Neural cell (in vitro differentiated cells): Measurements from ENCODE around the gene RPL26. TPM values are rescaled to one million over a fixed set of nuclear protein-coding genes. Genes with fewer than 3 reads are reported as not detected.

Source experiments
- H2AFZ ChIP-seq: fragments of 200-600, 300-800 bp; sonication (generic), shearing (Covaris generic); 2 replicates; pipeline ENCODE4 v1.6.0; 2014; ENCODE audit warnings: low read depth, mild to moderate bottlenecking, antibody characterized with exemption, low read length, moderate library complexity
- H3F3A ChIP-seq: fragments of 200-600 bp; shearing (Covaris generic); 2 replicates; pipeline ENCODE4 v1.6.1; 2016; ENCODE audit warnings: mild to moderate bottlenecking, moderate library complexity, mixed read lengths, antibody characterized with exemption, low read length; ENCODE audit not compliant: insufficient read depth, poor library complexity, severe bottlenecking
- H3K27ac ChIP-seq: fragments of 200-600, 300-800 bp; sonication (generic), shearing (Covaris generic); 2 replicates; pipeline ENCODE4 v1.5.1; 2014; ENCODE audit warnings: mild to moderate bottlenecking, low read length, moderate library complexity
- H3K27me3 ChIP-seq: fragments of 300-800, 200-600 bp; sonication (generic), shearing (Covaris generic); 2 replicates; pipeline ENCODE4 v1.6.0; 2014; ENCODE audit warnings: mild to moderate bottlenecking, low read depth, low read length, moderate library complexity; ENCODE audit not compliant: insufficient read depth
- H3K36me3 ChIP-seq: fragments of 300-800, 200-600 bp; sonication (generic), shearing (Covaris generic); 2 replicates; pipeline ENCODE4 v1.5.1; 2014; ENCODE audit warnings: mild to moderate bottlenecking, antibody characterized with exemption, low read length, moderate library complexity; ENCODE audit not compliant: insufficient read depth
- H3K4me2 ChIP-seq: fragments of 300-800, 200-600 bp; sonication (generic), shearing (Covaris generic); 2 replicates; pipeline ENCODE4 v1.6.0; 2014; ENCODE audit warnings: mild to moderate bottlenecking, low read length
- H3K4me3 ChIP-seq: fragments of 300-800, 200-600 bp; sonication (generic), shearing (Covaris generic); 2 replicates; pipeline ENCODE4 v1.5.1; 2014; ENCODE audit warnings: mild to moderate bottlenecking, low read length, moderate library complexity
- H3K79me2 ChIP-seq: fragments of 200-600 bp; shearing (Covaris generic); replicated peaks from 2 replicates; pipeline ENCODE4 v1.6.0; 2014; ENCODE audit warnings: mild to moderate bottlenecking, low read length, moderate library complexity; ENCODE audit not compliant: insufficient read depth
- H3K9ac ChIP-seq: fragments of 300-800, 200-600 bp; sonication (generic), shearing (Covaris generic); 2 replicates; pipeline ENCODE4 v1.6.1; 2016; ENCODE audit warnings: mild to moderate bottlenecking, low read length, mixed read lengths
- H3K9me2 ChIP-seq: fragments of 200-600 bp; shearing (Covaris generic); 2 replicates; pipeline ENCODE4 v1.6.1; 2016; ENCODE audit warnings: mild to moderate bottlenecking, low read length, mixed read lengths; ENCODE audit not compliant: insufficient read depth
- H3K9me3 ChIP-seq: fragments of 200-600, 300-800 bp; sonication (generic), shearing (Covaris generic); 2 replicates; pipeline ENCODE4 v1.6.1; 2016; ENCODE audit warnings: mild to moderate bottlenecking, mixed run types, low read length, moderate library complexity, mixed read lengths
- H4K20me1 ChIP-seq: fragments of 200-600 bp; shearing (Covaris generic); 2 replicates; pipeline ENCODE4 v1.6.1; 2016; ENCODE audit warnings: mild to moderate bottlenecking, mixed run types; ENCODE audit not compliant: insufficient read depth
- EP300 ChIP-seq: fragments of 450-650 bp; conservative IDR thresholded peaks from 2 replicates; pipeline ENCODE4 v1.6.1; 2014; ENCODE audit warnings: antibody characterized with exemption, mild to moderate bottlenecking, moderate library complexity; ENCODE audit not compliant: poor library complexity, severe bottlenecking
- EZH2 ChIP-seq: fragments of 200-600, 300-800 bp; shearing (Covaris generic), sonication (generic); IDR thresholded peaks from 2 replicates; pipeline ENCODE4 v1.6.1; 2014; ENCODE audit warnings: antibody characterized with exemption, low read length, borderline replicate concordance, mild to moderate bottlenecking; ENCODE audit not compliant: insufficient read depth, poor library complexity, severe bottlenecking
- MXI1 ChIP-seq: fragments of 450-650 bp; conservative IDR thresholded peaks from 2 replicates; pipeline ENCODE4 v1.6.1; 2014; ENCODE audit warnings: antibody characterized with exemption, mild to moderate bottlenecking; ENCODE audit not compliant: poor library complexity, severe bottlenecking
- POLR2AphosphoS5 ChIP-seq: IDR thresholded peaks from 2 replicates; pipeline ENCODE4 v1.6.1; 2012
- RAD21 ChIP-seq: fragments of 450-650 bp; conservative IDR thresholded peaks from 2 replicates; pipeline ENCODE4 v1.6.1; 2014; ENCODE audit warnings: antibody characterized with exemption, mild to moderate bottlenecking, moderate library complexity
- SMC3 ChIP-seq: fragments of 450-650 bp; conservative IDR thresholded peaks from 2 replicates; pipeline ENCODE4 v1.6.1; 2014; ENCODE audit warnings: antibody characterized with exemption, mild to moderate bottlenecking, moderate library complexity; ENCODE audit not compliant: poor library complexity
- TAF1 ChIP-seq: IDR thresholded peaks from 2 replicates; pipeline ENCODE4 v1.6.1; 2012; ENCODE audit warnings: low read depth
- polyA plus RNA-seq: library from polyadenylated mRNA; depleted of rRNA; stranded (reverse); fragments of >200 nt; gene quantifications from 2 replicates; pipeline ENCODE4 v1.2.3, GENCODE V29; 2014
- TF ChIP-seq, protein P1 (sequence below): fragments of 450-650 bp; IDR thresholded peaks from 2 replicates; pipeline ENCODE4 v1.5.1; 2014; ENCODE audit warnings: antibody characterized with exemption, mild to moderate bottlenecking, moderate library complexity; ENCODE audit not compliant: poor library complexity, severe bottlenecking
- TF ChIP-seq, protein P2 (sequence below): IDR thresholded peaks from 2 replicates; pipeline ENCODE4 v1.6.1; 2012; ENCODE audit warnings: borderline replicate concordance

The RPL26 gene
- polyA plus RNA-seq, 1 donor from 2014 or later: 4,061 TPM

DNA sequence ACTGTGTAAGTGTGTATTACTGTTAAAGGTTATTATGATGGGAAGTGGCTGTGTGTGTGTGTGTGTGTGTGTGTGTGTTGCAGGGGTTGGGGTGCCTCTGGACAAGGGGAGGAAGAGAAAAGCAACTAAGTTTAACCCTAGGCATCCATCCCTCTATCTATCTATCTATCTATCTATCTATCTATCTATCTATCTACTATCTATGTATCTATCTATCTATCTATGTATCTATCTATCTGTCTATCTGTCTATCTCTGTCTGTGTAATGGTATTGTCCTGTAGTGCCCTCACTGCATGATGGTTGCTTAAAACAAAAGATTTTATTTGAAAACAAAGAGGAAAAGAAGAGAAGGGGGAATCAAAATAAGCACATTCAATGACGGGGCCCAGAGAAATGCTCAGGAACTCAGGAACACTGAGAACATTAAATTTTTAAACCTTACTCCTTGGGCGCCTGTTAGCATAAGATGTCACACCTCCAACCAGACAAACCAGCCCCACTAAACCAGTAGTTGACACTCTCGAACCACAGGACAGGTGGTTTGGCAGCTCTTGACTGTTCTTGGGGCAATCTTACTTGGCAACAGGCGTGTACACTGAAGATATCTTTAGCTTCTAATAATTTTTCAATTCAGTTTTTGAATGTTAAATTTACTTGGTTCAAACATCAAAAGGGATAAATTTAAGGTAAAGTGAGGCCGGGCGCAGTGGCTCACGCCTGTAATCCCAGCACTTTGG lies 5.1 kb upstream of the RPL26 start:
- Histone ChIP-seq H3F3A (no peaks in the 10 kb centered on the region), H3K9me2 (no peaks in the 10 kb centered on the region), H3K27ac (no peak overlapping the region), H2AFZ (no peak overlapping the region), H3K79me2 (no peaks in the 10 kb centered on the region), H3K9ac (no peak overlapping the region), H4K20me1 (no peaks in the 10 kb centered on the region), H3K9me3 (no peaks in the 10 kb centered on the region), H3K4me3 (no peak overlapping the region), H3K27me3 (no peaks in the 10 kb centered on the region), H3K36me3 (no peaks in the 10 kb centered on the region), H3K4me2 (no peak overlapping the region)
- no peak for TF ChIP-seq EZH2

DNA sequence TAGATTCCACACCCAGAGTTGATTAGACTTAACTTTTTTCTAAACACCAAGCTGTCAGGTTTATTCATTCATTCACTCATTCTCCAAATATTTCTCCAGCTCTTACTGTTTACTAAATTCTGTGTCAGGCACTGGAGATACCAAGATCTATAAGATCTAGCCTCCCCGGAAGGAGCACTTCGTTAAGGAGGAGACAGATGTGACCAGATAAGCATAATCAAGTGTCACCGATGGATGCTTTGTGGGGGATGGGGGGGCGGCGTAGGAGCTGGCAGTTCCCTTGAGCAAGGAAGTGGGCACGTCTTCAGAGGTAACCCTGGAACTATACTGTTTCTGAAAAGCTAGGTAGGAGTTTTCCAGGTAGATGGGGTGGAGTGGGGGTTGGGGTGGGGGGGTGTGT lies 3.8 kb upstream of the RPL26 start:
- Histone ChIP-seq H3K4me3 (no peak overlapping the region), H3K9ac (no peak overlapping the region), H3K79me2 (peaks cover 9% of the 10 kb centered on the region), H3K36me3 (no peaks in the 10 kb centered on the region), H3K9me3 (no peaks in the 10 kb centered on the region), H2AFZ (no peak overlapping the region), H3K9me2 (no peaks in the 10 kb centered on the region), H3K27ac (no peak overlapping the region), H4K20me1 (no peaks in the 10 kb centered on the region), H3K4me2 (no peak overlapping the region), H3K27me3 (no peaks in the 10 kb centered on the region), H3F3A (no peaks in the 10 kb centered on the region)
- TF ChIP-seq EP300 (no peak), EZH2 (no peak), TAF1 (no peak), SMC3 (no peak), MXI1 (no peak), POLR2AphosphoS5 (no peak), RAD21 (no peak)
- TF ChIP-seq, protein P1, sequence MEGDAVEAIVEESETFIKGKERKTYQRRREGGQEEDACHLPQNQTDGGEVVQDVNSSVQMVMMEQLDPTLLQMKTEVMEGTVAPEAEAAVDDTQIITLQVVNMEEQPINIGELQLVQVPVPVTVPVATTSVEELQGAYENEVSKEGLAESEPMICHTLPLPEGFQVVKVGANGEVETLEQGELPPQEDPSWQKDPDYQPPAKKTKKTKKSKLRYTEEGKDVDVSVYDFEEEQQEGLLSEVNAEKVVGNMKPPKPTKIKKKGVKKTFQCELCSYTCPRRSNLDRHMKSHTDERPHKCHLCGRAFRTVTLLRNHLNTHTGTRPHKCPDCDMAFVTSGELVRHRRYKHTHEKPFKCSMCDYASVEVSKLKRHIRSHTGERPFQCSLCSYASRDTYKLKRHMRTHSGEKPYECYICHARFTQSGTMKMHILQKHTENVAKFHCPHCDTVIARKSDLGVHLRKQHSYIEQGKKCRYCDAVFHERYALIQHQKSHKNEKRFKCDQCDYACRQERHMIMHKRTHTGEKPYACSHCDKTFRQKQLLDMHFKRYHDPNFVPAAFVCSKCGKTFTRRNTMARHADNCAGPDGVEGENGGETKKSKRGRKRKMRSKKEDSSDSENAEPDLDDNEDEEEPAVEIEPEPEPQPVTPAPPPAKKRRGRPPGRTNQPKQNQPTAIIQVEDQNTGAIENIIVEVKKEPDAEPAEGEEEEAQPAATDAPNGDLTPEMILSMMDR: no peak
- TF ChIP-seq, protein P2, sequence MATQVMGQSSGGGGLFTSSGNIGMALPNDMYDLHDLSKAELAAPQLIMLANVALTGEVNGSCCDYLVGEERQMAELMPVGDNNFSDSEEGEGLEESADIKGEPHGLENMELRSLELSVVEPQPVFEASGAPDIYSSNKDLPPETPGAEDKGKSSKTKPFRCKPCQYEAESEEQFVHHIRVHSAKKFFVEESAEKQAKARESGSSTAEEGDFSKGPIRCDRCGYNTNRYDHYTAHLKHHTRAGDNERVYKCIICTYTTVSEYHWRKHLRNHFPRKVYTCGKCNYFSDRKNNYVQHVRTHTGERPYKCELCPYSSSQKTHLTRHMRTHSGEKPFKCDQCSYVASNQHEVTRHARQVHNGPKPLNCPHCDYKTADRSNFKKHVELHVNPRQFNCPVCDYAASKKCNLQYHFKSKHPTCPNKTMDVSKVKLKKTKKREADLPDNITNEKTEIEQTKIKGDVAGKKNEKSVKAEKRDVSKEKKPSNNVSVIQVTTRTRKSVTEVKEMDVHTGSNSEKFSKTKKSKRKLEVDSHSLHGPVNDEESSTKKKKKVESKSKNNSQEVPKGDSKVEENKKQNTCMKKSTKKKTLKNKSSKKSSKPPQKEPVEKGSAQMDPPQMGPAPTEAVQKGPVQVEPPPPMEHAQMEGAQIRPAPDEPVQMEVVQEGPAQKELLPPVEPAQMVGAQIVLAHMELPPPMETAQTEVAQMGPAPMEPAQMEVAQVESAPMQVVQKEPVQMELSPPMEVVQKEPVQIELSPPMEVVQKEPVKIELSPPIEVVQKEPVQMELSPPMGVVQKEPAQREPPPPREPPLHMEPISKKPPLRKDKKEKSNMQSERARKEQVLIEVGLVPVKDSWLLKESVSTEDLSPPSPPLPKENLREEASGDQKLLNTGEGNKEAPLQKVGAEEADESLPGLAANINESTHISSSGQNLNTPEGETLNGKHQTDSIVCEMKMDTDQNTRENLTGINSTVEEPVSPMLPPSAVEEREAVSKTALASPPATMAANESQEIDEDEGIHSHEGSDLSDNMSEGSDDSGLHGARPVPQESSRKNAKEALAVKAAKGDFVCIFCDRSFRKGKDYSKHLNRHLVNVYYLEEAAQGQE: no peak
